ENCODE data around the gene OR56B4.
"Not testable (repeated sequence)": the region's sequence is repeated elsewhere in the genome, so short reads cannot be mapped to it uniquely, and the experiment has no call there.

The OR56B4 gene

DNA sequence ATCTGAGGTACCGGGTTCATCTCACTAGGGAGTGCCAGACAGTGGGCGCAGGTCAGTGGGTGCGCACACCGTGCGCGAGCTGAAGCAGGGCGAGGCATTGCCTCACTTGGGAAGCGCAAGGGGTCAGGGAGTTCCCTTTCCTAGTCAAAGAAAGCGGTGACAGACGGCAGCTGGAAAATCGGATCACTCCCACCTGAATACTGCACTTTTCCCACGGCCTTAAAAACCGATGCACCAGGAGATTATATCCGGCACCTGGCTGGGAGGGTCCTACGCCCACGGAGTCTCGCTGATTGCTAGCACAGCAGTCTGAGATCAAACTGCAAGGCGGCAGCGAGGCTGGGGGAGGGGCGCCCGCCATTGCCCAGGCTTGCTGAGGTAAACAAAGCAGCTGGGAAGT, 36.3 kb downstream of the OR56B4 start:
- DNase-seq (ENCODE audit: low read depth in 1 of 2, low spot score in 1 of 2): not testable (repeated sequence)

DNA sequence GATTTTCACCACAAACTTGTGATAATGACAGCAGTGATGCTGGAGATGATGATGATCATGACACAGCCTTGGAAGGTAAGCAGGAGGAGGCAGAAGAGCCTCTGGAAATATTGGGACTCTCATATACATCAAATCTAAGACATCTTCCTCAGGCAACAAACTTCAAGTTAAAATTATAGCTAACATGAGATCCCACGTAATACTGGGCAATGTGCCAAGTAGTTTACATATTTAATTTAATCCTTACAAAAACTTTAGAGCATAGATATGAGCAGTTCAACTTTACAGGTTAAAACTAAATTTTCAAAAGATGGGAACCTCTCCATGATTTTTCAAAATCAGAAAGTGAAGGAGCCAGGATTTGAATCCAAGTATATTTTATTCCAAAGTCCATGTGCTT, 43.6 kb downstream of the OR56B4 start:
- DNase-seq (ENCODE audit: low read depth in 1 of 2, low spot score in 1 of 2): no peak

DNA sequence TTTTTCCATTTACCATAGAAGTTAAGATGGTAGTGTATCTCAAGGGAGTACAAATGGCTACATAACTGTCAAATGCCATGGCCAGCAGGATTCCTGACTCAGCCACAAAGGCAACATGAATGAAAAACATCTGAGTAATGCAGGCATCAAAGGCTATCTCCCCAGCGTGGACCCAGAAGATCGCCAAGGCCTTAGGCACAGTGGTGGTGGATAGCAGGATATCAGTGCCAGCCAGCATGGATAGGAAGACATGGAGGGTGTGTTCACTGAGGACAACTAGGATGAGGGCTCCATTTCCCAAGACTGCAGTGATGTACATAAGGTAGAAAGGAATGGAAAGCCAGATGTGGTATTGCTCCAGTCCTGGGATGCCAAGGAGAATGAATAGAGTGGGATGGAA, 44.6 kb downstream of the OR56B4 start:
- DNase-seq (ENCODE audit: low read depth in 1 of 2, low spot score in 1 of 2): no peak

DNA sequence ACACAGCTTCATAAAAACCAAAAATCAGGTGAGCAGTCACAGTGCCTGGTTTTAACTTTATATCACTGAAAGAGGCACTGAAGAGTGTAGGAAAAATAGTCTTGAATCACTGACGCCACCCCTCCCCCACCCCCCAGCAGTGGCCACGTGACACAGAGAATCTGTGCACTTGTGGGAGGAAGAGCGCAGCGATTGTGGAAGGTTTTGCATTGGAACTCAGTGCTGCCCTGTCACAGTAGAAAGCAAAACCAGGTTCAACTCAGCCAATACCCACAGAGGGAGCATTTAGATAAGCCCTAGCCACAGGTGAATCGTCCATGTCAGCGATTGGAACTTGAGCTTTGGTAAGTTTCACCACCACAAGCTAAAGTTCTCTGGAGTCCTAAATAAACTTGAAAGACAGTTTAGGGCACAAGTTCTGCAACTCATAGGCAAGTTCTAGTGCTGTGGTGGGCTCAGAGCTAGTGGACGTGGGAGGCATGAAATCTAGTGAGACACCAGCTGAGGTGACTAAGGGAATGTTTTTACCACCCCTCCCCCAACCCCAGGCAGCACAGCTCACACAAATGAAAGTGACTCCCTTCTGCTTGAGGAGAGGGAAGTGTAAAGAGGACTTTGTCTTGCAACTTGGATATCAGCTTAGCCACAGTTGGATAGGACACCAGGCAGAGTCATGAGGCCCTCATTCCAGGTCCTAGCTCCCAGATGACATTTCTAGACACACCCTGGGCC, 49.3 kb downstream of the OR56B4 start:
- no peak for DNase-seq (ENCODE audit: low read depth in 1 of 2, low spot score in 1 of 2)

Measured in activated T-helper 1 cell treated with anti-CD3 and anti-CD28 coated beads, Interleukin-2, amount 50 U/mL, for 16 hours (primary cell).